Mesothelial cell of epicardium (in vitro differentiated cells): ENCODE measurements around the gene SEMA4A. TPM values are rescaled to one million over a fixed set of nuclear protein-coding genes. Genes with fewer than 3 reads are reported as not detected.

ENCODE experiments used
- DNase-seq, 2 experiments: peaks; one replicate each; pipeline ENCODE4 v3.0.0; 2021; ENCODE audit warnings: low spot score in 2 of 2; ENCODE audit not compliant: unreplicated experiment in 2 of 2
- H3K27ac Mint-ChIP-seq: 2 replicates; pipeline ENCODE4 v1.8.0; 2021; ENCODE audit warnings: mixed read lengths
- H3K27me3 Mint-ChIP-seq: 2 replicates; pipeline ENCODE4 v1.8.0; 2021; ENCODE audit warnings: low read depth, mixed read lengths
- H3K36me3 Mint-ChIP-seq: 2 replicates; pipeline ENCODE4 v1.8.0; 2021; ENCODE audit warnings: mixed read lengths
- H3K4me1 Mint-ChIP-seq: 2 replicates; pipeline ENCODE4 v1.8.0; 2021; ENCODE audit warnings: mixed read lengths
- H3K4me3 Mint-ChIP-seq: 2 replicates; pipeline ENCODE4 v1.8.0; 2021; ENCODE audit warnings: mild to moderate bottlenecking, moderate library complexity, mixed read lengths
- H3K9me3 Mint-ChIP-seq: 2 replicates; pipeline ENCODE4 v1.8.0; 2021; ENCODE audit warnings: mixed read lengths
- CTCF ChIP-seq: fragments of 200-600 bp; sonication (generic); IDR thresholded peaks from one replicate; pipeline ENCODE4 v1.5.0; 2021; ENCODE audit warnings: antibody characterized with exemption; ENCODE audit not compliant: unreplicated experiment
- total RNA-seq: library from RNA; stranded (reverse); gene quantifications from 3 replicates; pipeline ENCODE4 v1.2.1, GENCODE V29; 2021

Gene SEMA4A
- total RNA-seq, 1 donor from 2014 or later = 18.7 TPM

DNA sequence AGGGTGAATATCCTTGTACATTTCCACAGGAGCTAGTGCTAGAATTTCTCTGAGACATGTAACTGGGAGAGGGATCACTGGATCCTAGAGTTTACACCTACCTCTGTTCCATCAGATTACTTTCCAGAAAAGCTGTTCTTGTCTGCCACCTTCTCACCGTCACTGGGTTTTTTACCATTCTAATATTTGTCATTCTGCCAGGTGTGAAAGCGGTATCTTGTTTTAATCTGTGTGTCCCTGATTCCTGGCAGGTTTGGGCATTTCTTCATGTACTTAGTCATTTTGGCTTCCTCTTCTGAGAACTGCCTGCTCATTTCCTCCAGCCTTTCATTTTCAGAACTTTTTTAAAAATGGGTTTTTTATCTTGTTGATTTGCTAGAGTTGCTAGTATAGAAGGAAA lies 64.5 kb downstream of the SEMA4A start:
- Mint-ChIP-seq H3K36me3 (peaks cover 29% of the 10 kb centered on the region), H3K27ac (peak overlapping the region; percentile 60), H3K4me3 (no peak overlapping the region), H3K27me3 (no peaks in the 10 kb centered on the region), H3K9me3 (no peaks in the 10 kb centered on the region), H3K4me1 (peaks cover 9% of the 10 kb centered on the region)
- TF ChIP-seq CTCF = no peak
- no peak for DNase-seq

GRCh38 chr1:156220226-156220625 lies 66.8 kb downstream of the SEMA4A start:
- no peak for TF ChIP-seq CTCF
- H3K4me1 Mint-ChIP-seq = peaks cover under 1% of the 10 kb centered on the region
- no peaks in the 10 kb centered on the region for H3K9me3 Mint-ChIP-seq
- H3K27ac Mint-ChIP-seq = no peak overlapping the region
- H3K36me3 Mint-ChIP-seq = peaks cover 39% of the 10 kb centered on the region
- H3K4me3 Mint-ChIP-seq = no peak overlapping the region
- H3K27me3 Mint-ChIP-seq = no peaks in the 10 kb centered on the region
- no peak for DNase-seq

GRCh38 chr1:156221986-156222692 lies 68.8 kb downstream of the SEMA4A start:
- Mint-ChIP-seq H3K27ac (no peak overlapping the region), H3K9me3 (no peaks in the 10 kb centered on the region)

DNA sequence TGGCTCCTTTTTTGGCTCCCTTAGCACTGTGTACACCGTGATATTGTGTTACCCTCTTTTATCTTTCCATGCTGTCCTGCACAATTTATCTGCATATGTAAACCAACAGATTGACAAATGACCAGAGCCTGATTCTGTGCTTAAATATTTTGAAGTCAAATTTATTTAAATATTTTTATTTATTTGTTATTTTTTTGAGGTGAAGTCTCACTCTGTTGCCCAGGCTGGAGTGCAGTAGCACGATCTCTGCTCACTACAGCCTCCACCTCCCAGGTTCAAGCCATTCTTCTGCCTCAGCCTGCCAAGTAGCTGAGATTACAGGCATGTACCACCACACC lies 72.3 kb downstream of the SEMA4A start:
- Mint-ChIP-seq H3K4me3 (no peak overlapping the region), H3K27me3 (no peaks in the 10 kb centered on the region), H3K27ac (peak overlapping the region; percentile 63), H3K9me3 (no peaks in the 10 kb centered on the region), H3K4me1 (peaks cover 4% of the 10 kb centered on the region), H3K36me3 (peaks cover 44% of the 10 kb centered on the region)
- no peak for DNase-seq
- TF ChIP-seq CTCF = peak; percentile 22

More at GRCh38 chr1:156221986-156222692, 68.8 kb downstream of the SEMA4A start:
- Mint-ChIP-seq H3K4me3 (no peak overlapping the region), H3K27me3 (no peaks in the 10 kb centered on the region), H3K36me3 (peaks cover 46% of the 10 kb centered on the region), H3K4me1 (peaks cover 4% of the 10 kb centered on the region)
- no peak for DNase-seq
- TF ChIP-seq CTCF = no peak

DNA sequence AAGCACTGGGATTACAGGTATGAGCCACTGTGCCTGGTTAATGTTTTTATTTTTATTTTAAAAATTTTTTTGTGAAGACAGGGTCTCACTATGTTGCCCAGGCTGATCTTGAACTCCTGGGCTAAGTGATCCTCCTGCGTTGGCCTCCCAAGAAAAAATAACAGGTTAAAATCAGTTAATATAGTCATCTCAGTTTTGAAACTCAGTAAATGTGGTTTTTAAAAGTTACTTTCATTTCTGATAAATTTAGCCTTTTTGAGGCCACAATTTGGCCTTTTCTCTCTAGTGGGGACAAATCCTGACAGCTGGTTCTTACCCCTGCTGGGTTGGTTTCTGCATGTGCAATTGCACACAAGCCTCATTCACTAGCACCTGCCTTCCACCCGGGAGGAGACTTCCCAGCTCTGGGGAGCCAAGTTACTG lies 72.7 kb downstream of the SEMA4A start:
- Mint-ChIP-seq H3K9me3 (no peaks in the 10 kb centered on the region), H3K36me3 (peaks cover 41% of the 10 kb centered on the region), H3K4me1 (peaks cover 4% of the 10 kb centered on the region), H3K27me3 (no peaks in the 10 kb centered on the region), H3K27ac (no peak overlapping the region), H3K4me3 (no peak overlapping the region)
- DNase-seq = no peak
- TF ChIP-seq CTCF = no peak
